Measurements from ENCODE around the gene EVA1B. TPM values are rescaled to one million over a fixed set of nuclear protein-coding genes. Genes with fewer than 3 reads are reported as not detected.

The EVA1B gene
- polyA plus RNA-seq, 1 donor (not counting 4 experiments of a cell fraction or from before 2014, with no cell fraction given) = 2.4 TPM

GRCh38 chr1:36306210-36306901 lies 17.1 kb downstream of the EVA1B start, which contains the start of gene SH3D21:
TSS of gene SH3D21 (plus strand) at chr1:36306368. CDS start at chr1:36306421, 53 bp downstream.
- peak within 1 kb of the TSS; percentile 58 to 86 (median 81) for H3K4me3 ChIP-seq (ENCODE audit: control insufficient read depth in 2 of 3, extremely low read depth in 1 of 3, insufficient read depth in 2 of 3, low read depth in 1 of 3, low read length in 3 of 3)
- H3K27me3 ChIP-seq (ENCODE audit: control insufficient read depth, extremely low read depth, insufficient read depth, low read length) = no peaks in the 10 kb centered on the region
- peak within 1 kb of the TSS; percentile 74 for H2AFZ ChIP-seq (ENCODE audit: control insufficient read depth, low read length)
- H3K4me2 ChIP-seq (ENCODE audit: control insufficient read depth, extremely low read depth, insufficient read depth, low read depth, low read length) = peak within 1 kb of the TSS; percentile 88
- peak within 1 kb of the TSS; percentile 89 for H3K27ac ChIP-seq (ENCODE audit: control insufficient read depth, insufficient read depth, low read length)
- H3K36me3 ChIP-seq (ENCODE audit: control insufficient read depth in 2 of 2, extremely low read depth in 1 of 2, insufficient read depth in 2 of 2, low read length in 2 of 2) = peaks cover 18 to 37% of the 10 kb centered on the region in 2 experiments
- H3K79me2 ChIP-seq (ENCODE audit: control insufficient read depth, insufficient read depth, low read length) = peaks cover 10% of the 10 kb centered on the region
- TF ChIP-seq CTCF (optimal IDR thresholded peaks at IDR 0.05 in 1 of 3, IDR thresholded peaks at IDR 0.05 in 1 of 3, conservative IDR thresholded peaks at IDR 0.05 in 1 of 3; ENCODE audit: extremely low read depth in 1 of 3, insufficient read depth in 2 of 3, low read length in 3 of 3) (peak; percentile 10 to 29 (median 22)), EZH2 (IDR thresholded peaks at IDR 0.05; ENCODE audit: low read length) (no peak)
- no peak for FAIRE-seq
- H3K4me1 ChIP-seq (ENCODE audit: control insufficient read depth, extremely low read depth, insufficient read depth, low read length) = peaks cover 21% of the 10 kb centered on the region
- H3K9me3 ChIP-seq (ENCODE audit: control insufficient read depth, low read depth, low read length) = no peaks in the 10 kb centered on the region
- H4K20me1 ChIP-seq (ENCODE audit: control insufficient read depth, extremely low read depth, insufficient read depth, low read length) = no peaks in the 10 kb centered on the region
- dilution Hi-C loops (cut with MboI; ENCODE audit: extremely low pct_ligation_motif_present, low sequenced_read_pairs) = no loop called here
- peak within 1 kb of the TSS; percentile 81 for H3K9ac ChIP-seq (ENCODE audit: control insufficient read depth, extremely low read depth, insufficient read depth, low read length)
- DNase-seq (ENCODE audit: low read depth, low spot score) = peak; percentile 41
- H3K9me1 ChIP-seq (ENCODE audit: control insufficient read depth, extremely low read depth, insufficient read depth, low read length) = no peaks in the 10 kb centered on the region

- H2AFZ ChIP-seq (ENCODE audit: control insufficient read depth, low read length) = no peak overlapping the region
- FAIRE-seq (peak; percentile 39), DNase-seq (ENCODE audit: low read depth, low spot score) (no peak)
- H3K27me3 ChIP-seq (ENCODE audit: control insufficient read depth, extremely low read depth, insufficient read depth, low read length) = no peaks in the 10 kb centered on the region
- dilution Hi-C loops (cut with MboI; ENCODE audit: extremely low pct_ligation_motif_present, low sequenced_read_pairs) = no loop called here
- peak overlapping the region; percentile 81 for H3K9ac ChIP-seq (ENCODE audit: control insufficient read depth, extremely low read depth, insufficient read depth, low read length)
- H3K4me1 ChIP-seq (ENCODE audit: control insufficient read depth, extremely low read depth, insufficient read depth, low read length) = peaks cover 25% of the 10 kb centered on the region
- H3K79me2 ChIP-seq (ENCODE audit: control insufficient read depth, insufficient read depth, low read length) = peaks cover 10% of the 10 kb centered on the region
- H3K27ac ChIP-seq (ENCODE audit: control insufficient read depth, insufficient read depth, low read length) = peak overlapping the region; percentile 89
- peak overlapping the region; percentile 58 to 86 (median 81) for H3K4me3 ChIP-seq (ENCODE audit: control insufficient read depth in 2 of 3, extremely low read depth in 1 of 3, insufficient read depth in 2 of 3, low read depth in 1 of 3, low read length in 3 of 3)
- H3K9me3 ChIP-seq (ENCODE audit: control insufficient read depth, low read depth, low read length) = no peaks in the 10 kb centered on the region
- TF ChIP-seq EZH2 (IDR thresholded peaks at IDR 0.05; ENCODE audit: low read length) = no peak
- no peak for TF ChIP-seq CTCF (optimal IDR thresholded peaks at IDR 0.05 in 1 of 3, IDR thresholded peaks at IDR 0.05 in 1 of 3, conservative IDR thresholded peaks at IDR 0.05 in 1 of 3; ENCODE audit: extremely low read depth in 1 of 3, insufficient read depth in 2 of 3, low read length in 3 of 3)
- H4K20me1 ChIP-seq (ENCODE audit: control insufficient read depth, extremely low read depth, insufficient read depth, low read length) = no peaks in the 10 kb centered on the region
- H3K9me1 ChIP-seq (ENCODE audit: control insufficient read depth, extremely low read depth, insufficient read depth, low read length) = no peaks in the 10 kb centered on the region
- peak overlapping the region; percentile 88 for H3K4me2 ChIP-seq (ENCODE audit: control insufficient read depth, extremely low read depth, insufficient read depth, low read depth, low read length)
- peaks cover 22 to 42% of the 10 kb centered on the region in 2 experiments for H3K36me3 ChIP-seq (ENCODE audit: control insufficient read depth in 2 of 2, extremely low read depth in 1 of 2, insufficient read depth in 2 of 2, low read length in 2 of 2)
Measured at GRCh38 chr1:36305915-36306209, 17.6 kb downstream of the EVA1B start.
